ENCODE data around the gene FRAS1. TPM values are rescaled to one million over a fixed set of nuclear protein-coding genes. Genes with fewer than 3 reads are reported as not detected.
A peak's percentile ranks its signal among the peaks of the same experiment; 100 is the strongest.

Gene FRAS1
- total RNA-seq, 1 experiment from 2014 or later = 82.0 TPM

DNA sequence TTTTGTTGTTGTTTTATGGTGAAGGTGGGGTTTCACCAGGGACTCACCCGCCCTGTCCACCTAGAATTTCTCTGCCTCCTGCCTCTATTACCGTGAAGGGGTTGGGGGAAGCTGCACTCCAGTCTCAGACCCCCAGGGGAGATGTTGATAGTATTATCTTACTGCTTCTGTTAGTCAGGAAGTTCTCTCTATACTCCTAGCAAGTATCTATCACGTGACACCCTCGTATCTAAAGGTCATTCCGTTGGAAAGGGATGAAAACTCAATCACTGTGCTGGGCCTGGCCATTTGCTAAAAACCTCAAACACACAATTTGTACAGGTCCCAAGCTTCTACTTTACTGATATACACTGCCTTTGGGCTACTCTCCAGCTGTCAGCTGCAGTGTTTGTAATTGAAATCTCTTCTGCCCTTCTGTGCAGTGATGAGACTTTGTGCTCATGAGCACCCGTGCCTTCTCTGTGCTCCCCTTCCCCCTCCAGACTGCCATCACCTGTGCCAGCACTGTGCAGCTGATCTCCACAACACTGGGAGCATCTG is 306.0 kb downstream of the FRAS1 start (continued):
- TF ChIP-seq, protein P1, sequence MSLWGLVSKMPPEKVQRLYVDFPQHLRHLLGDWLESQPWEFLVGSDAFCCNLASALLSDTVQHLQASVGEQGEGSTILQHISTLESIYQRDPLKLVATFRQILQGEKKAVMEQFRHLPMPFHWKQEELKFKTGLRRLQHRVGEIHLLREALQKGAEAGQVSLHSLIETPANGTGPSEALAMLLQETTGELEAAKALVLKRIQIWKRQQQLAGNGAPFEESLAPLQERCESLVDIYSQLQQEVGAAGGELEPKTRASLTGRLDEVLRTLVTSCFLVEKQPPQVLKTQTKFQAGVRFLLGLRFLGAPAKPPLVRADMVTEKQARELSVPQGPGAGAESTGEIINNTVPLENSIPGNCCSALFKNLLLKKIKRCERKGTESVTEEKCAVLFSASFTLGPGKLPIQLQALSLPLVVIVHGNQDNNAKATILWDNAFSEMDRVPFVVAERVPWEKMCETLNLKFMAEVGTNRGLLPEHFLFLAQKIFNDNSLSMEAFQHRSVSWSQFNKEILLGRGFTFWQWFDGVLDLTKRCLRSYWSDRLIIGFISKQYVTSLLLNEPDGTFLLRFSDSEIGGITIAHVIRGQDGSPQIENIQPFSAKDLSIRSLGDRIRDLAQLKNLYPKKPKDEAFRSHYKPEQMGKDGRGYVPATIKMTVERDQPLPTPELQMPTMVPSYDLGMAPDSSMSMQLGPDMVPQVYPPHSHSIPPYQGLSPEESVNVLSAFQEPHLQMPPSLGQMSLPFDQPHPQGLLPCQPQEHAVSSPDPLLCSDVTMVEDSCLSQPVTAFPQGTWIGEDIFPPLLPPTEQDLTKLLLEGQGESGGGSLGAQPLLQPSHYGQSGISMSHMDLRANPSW (CRISPR knock-in tag; conservative IDR thresholded peaks at IDR 0.05; ENCODE audit: low read depth) = no peak

DNA sequence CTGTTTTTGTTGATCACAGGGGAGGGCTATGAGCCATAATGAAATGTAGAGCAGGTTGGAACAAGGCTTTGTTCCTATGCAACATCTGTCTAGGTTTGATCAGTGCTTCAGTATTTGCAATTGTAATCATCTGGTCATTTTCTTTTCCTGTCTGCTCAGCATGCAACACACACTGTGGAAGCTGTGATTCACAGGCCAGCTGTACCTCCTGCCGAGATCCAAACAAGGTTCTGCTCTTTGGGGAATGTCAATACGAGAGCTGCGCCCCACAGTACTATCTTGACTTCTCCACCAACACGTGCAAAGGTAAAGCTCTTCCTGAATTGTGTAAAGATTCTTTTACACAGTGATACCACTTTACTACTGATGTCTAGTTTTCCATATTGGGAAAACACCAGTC is 312.6 kb downstream of the FRAS1 start:
- H3K9me3 Mint-ChIP-seq = no peaks in the 10 kb centered on the region
- no peaks in the 10 kb centered on the region for H3K27me3 Mint-ChIP-seq (ENCODE audit: low read depth)
- H3K4me1 Mint-ChIP-seq = peaks cover 43% of the 10 kb centered on the region
- ChIA-PET POLR2A (interaction anchor here (1.2 kb wide), 1 partner anchor 311 kb away, joined by 3 read pairs; no protein-coding TSS in a partner anchor), CTCF (interaction anchor here (1.2 kb wide), 2 partner anchors 59 to 314 kb away, joined by 3 read pairs; no protein-coding TSS in a partner anchor)
- TF ChIP-seq, protein P2, sequence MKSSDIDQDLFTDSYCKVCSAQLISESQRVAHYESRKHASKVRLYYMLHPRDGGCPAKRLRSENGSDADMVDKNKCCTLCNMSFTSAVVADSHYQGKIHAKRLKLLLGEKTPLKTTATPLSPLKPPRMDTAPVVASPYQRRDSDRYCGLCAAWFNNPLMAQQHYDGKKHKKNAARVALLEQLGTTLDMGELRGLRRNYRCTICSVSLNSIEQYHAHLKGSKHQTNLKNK (CRISPR knock-in tag; IDR thresholded peaks at IDR 0.05) = no peak
- no peak for TF ChIP-seq ZNF263 (CRISPR knock-in tag; IDR thresholded peaks at IDR 0.05; ENCODE audit: low read depth)
- TF ChIP-seq, protein P3, sequence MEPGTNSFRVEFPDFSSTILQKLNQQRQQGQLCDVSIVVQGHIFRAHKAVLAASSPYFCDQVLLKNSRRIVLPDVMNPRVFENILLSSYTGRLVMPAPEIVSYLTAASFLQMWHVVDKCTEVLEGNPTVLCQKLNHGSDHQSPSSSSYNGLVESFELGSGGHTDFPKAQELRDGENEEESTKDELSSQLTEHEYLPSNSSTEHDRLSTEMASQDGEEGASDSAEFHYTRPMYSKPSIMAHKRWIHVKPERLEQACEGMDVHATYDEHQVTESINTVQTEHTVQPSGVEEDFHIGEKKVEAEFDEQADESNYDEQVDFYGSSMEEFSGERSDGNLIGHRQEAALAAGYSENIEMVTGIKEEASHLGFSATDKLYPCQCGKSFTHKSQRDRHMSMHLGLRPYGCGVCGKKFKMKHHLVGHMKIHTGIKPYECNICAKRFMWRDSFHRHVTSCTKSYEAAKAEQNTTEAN (CRISPR knock-in tag; IDR thresholded peaks at IDR 0.05) = peak; percentile 33; the same call in 1 of the 2 replicates
- peak; percentile 30; the same call in 1 of the 2 replicates for TF ChIP-seq TEAD1 (CRISPR knock-in tag; IDR thresholded peaks at IDR 0.05)
- TF ChIP-seq FOXK1 (CRISPR knock-in tag; IDR thresholded peaks at IDR 0.05) = peak; percentile 79; the same call in 1 of the 2 replicates
- DNase-seq (ENCODE audit: low spot score) = peak; percentile 52
- peak; percentile 87 for ATAC-seq
- H3K4me3 Mint-ChIP-seq = peak overlapping the region; percentile 10
- peaks cover 57% of the 10 kb centered on the region for H3K36me3 Mint-ChIP-seq
- peak overlapping the region; percentile 67; the same call in 1 of the 2 replicates for H3K27ac Mint-ChIP-seq

DNA sequence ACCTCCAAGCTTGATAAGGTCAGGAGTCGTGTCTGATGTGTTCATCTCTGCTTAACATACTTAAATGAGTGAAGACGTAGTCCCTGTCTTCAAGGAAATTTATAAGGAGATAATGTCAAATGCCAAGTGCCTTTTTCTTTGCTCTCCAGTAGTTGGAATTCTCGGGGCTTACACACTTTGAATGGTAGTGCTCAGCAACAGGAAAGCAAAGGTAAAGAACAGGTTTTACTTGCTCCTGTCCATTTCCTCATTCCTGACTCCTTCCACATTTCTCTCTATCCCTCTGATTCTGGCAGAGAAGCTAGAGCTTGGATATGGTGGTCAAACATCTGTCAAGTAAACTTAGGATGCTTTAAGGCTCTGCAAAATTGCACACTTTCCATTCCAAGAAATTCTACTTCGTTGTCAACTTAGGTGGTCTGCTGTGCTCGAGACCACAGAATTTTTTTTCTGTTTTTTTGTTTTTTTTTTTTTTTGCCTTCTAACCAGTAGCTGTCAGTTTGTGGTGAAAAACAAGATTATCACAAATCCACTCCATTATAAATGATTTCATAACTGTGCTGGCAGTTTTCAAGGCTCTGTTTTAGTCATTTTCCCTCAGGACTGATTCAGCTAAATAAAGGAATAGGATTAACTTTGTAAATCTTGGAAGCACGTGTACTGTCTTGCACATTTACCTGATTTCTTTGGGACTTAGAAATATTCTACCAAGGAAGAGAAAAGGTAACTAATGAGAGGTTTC is 313.7 kb downstream of the FRAS1 start:
- Mint-ChIP-seq H3K4me1 (peaks cover 43% of the 10 kb centered on the region), H3K27me3 (ENCODE audit: low read depth) (no peaks in the 10 kb centered on the region), H3K9me3 (no peaks in the 10 kb centered on the region), H3K4me3 (no peak overlapping the region), H3K36me3 (peaks cover 58% of the 10 kb centered on the region), H3K27ac (peak overlapping the region; percentile 43; the same call in 1 of the 2 replicates)
- POLR2A ChIA-PET = interaction anchor here (0.6 to 1.2 kb wide), 2 partner anchors 311 to 312 kb away, joined by 3 read pairs; no protein-coding TSS in a partner anchor
- CTCF ChIA-PET = interaction anchor here (0.7 to 1.2 kb wide), 3 partner anchors 60 to 411 kb away, joined by 3 read pairs; no protein-coding TSS in a partner anchor
- DNase-seq (ENCODE audit: low spot score) (no peak), ATAC-seq (peak; percentile 17)
- TF ChIP-seq, protein P4, sequence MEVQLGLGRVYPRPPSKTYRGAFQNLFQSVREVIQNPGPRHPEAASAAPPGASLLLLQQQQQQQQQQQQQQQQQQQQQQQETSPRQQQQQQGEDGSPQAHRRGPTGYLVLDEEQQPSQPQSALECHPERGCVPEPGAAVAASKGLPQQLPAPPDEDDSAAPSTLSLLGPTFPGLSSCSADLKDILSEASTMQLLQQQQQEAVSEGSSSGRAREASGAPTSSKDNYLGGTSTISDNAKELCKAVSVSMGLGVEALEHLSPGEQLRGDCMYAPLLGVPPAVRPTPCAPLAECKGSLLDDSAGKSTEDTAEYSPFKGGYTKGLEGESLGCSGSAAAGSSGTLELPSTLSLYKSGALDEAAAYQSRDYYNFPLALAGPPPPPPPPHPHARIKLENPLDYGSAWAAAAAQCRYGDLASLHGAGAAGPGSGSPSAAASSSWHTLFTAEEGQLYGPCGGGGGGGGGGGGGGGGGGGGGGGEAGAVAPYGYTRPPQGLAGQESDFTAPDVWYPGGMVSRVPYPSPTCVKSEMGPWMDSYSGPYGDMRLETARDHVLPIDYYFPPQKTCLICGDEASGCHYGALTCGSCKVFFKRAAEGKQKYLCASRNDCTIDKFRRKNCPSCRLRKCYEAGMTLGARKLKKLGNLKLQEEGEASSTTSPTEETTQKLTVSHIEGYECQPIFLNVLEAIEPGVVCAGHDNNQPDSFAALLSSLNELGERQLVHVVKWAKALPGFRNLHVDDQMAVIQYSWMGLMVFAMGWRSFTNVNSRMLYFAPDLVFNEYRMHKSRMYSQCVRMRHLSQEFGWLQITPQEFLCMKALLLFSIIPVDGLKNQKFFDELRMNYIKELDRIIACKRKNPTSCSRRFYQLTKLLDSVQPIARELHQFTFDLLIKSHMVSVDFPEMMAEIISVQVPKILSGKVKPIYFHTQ (CRISPR knock-in tag; IDR thresholded peaks at IDR 0.05) = no peak
- TF ChIP-seq HMGA2 (CRISPR knock-in tag; IDR thresholded peaks at IDR 0.05) = no peak
- TF ChIP-seq CREM (CRISPR knock-in tag; IDR thresholded peaks at IDR 0.05) = no peak
- no peak for TF ChIP-seq ELF4 (CRISPR knock-in tag; IDR thresholded peaks at IDR 0.05; ENCODE audit: low read depth)
- TF ChIP-seq, protein P3 (CRISPR knock-in tag; IDR thresholded peaks at IDR 0.05) = no peak
- no peak for TF ChIP-seq ZNF396 (CRISPR knock-in tag; IDR thresholded peaks at IDR 0.05; ENCODE audit: borderline replicate concordance)
- no peak for TF ChIP-seq RORB (CRISPR knock-in tag; IDR thresholded peaks at IDR 0.05)
- TF ChIP-seq, protein P1 (CRISPR knock-in tag; conservative IDR thresholded peaks at IDR 0.05; ENCODE audit: low read depth) = no peak
- no peak for TF ChIP-seq PRRX2 (CRISPR knock-in tag; IDR thresholded peaks at IDR 0.05)
- TF ChIP-seq TCF7 (CRISPR knock-in tag; IDR thresholded peaks at IDR 0.05; ENCODE audit: low read depth) = no peak
- TF ChIP-seq, protein P5, sequence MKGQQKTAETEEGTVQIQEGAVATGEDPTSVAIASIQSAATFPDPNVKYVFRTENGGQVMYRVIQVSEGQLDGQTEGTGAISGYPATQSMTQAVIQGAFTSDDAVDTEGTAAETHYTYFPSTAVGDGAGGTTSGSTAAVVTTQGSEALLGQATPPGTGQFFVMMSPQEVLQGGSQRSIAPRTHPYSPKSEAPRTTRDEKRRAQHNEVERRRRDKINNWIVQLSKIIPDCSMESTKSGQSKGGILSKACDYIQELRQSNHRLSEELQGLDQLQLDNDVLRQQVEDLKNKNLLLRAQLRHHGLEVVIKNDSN (CRISPR knock-in tag; IDR thresholded peaks at IDR 0.05) = no peak

Measured in WTC11 (cell line).